GM12878 (cell line): ENCODE results near the gene SPRR5. TPM values are rescaled to one million over a fixed set of nuclear protein-coding genes. Genes with fewer than 3 reads are reported as not detected.
A peak's percentile ranks its signal among the peaks of the same experiment; 100 is the strongest.

Experiments used
- BRCA1 ChIP-seq: IDR thresholded peaks from 2 replicates; pipeline ENCODE4 v1.6.1; 2011; ENCODE audit warnings: low read depth, low read length, improper control_type of control experiment
- CHD2 ChIP-seq: IDR thresholded peaks from 2 replicates; pipeline ENCODE4 v1.6.1; 2011; ENCODE audit warnings: low read depth, low read length, improper control_type of control experiment, borderline replicate concordance
- ELK1 ChIP-seq: IDR thresholded peaks from 2 replicates; pipeline ENCODE4 v1.6.1; 2012; ENCODE audit warnings: low read depth, low read length, improper control_type of control experiment
- GABPA ChIP-seq: IDR thresholded peaks from 2 replicates; pipeline ENCODE4 v1.6.1; 2014; ENCODE audit warnings: antibody characterized with exemption, low read depth, mild to moderate bottlenecking, inconsistent platforms
- IRF3 ChIP-seq: fragments of 450-650 bp; IDR thresholded peaks from 2 replicates; pipeline ENCODE4 v1.6.1; 2014; ENCODE audit warnings: mild to moderate bottlenecking
- KAT2A ChIP-seq: conservative IDR thresholded peaks from 2 replicates; pipeline ENCODE4 v1.6.1; 2011; ENCODE audit warnings: low read depth, low read length; ENCODE audit not compliant: control insufficient read depth
- NFYA ChIP-seq: IDR thresholded peaks from 2 replicates; pipeline ENCODE4 v1.6.1; 2011; ENCODE audit warnings: low read depth, mild to moderate bottlenecking, low read length, improper control_type of control experiment, borderline replicate concordance
- NR2C1 ChIP-seq: fragments of 450-650 bp; IDR thresholded peaks from 2 replicates; pipeline ENCODE4 v1.6.1; 2017; ENCODE audit warnings: antibody characterized with exemption, mild to moderate bottlenecking, moderate library complexity
- POLR2AphosphoS5 ChIP-seq: IDR thresholded peaks from 2 replicates; pipeline ENCODE4 v1.6.1; 2011; ENCODE audit warnings: mild to moderate bottlenecking, low read length, inconsistent platforms
- RELA ChIP-seq: fragments of 450-650 bp; IDR thresholded peaks from 2 replicates; pipeline ENCODE4 v1.8.0; 2014; ENCODE audit warnings: borderline replicate concordance; ENCODE audit not compliant: partially characterized antibody
- SIX5 ChIP-seq: IDR thresholded peaks from 2 replicates; pipeline ENCODE4 v1.6.1; 2011; ENCODE audit warnings: mild to moderate bottlenecking, low read depth, low read length, moderate library complexity; ENCODE audit not compliant: severe bottlenecking
- SKIL ChIP-seq: fragments of 450-650 bp; IDR thresholded peaks from 2 replicates; pipeline ENCODE4 v1.6.1; 2017; ENCODE audit warnings: mild to moderate bottlenecking, low read depth, inconsistent platforms; ENCODE audit not compliant: poor library complexity, severe bottlenecking
- SMAD1 ChIP-seq: fragments of 450-650 bp; IDR thresholded peaks from 2 replicates; pipeline ENCODE4 v1.6.1; 2018; ENCODE audit warnings: mild to moderate bottlenecking, low read depth; ENCODE audit not compliant: partially characterized antibody
- SMAD5 ChIP-seq: IDR thresholded peaks from 2 replicates; pipeline ENCODE4 v1.6.1; 2016; ENCODE audit warnings: antibody characterized with exemption, low read depth
- SP1 ChIP-seq: IDR thresholded peaks from one replicate; pipeline ENCODE4 v1.6.1; 2011; ENCODE audit warnings: low read depth, low read length
- TAF1 ChIP-seq: IDR thresholded peaks from 2 replicates; pipeline ENCODE4 v1.6.1; 2011; ENCODE audit warnings: mild to moderate bottlenecking, low read depth, low read length, borderline replicate concordance
- USF2 ChIP-seq: IDR thresholded peaks from 2 replicates; pipeline ENCODE4 v1.6.1; 2011; ENCODE audit warnings: low read depth, low read length, improper control_type of control experiment, borderline replicate concordance
- ZNF274 ChIP-seq: IDR thresholded peaks from one replicate; pipeline ENCODE4 v1.8.0; 2011; ENCODE audit not compliant: insufficient read length, insufficient read depth
- ZNF384 ChIP-seq: IDR thresholded peaks from 2 replicates; pipeline ENCODE4 v1.6.1; 2012; ENCODE audit warnings: low read depth, mild to moderate bottlenecking, low read length, improper control_type of control experiment, borderline replicate concordance
- ZNF592 ChIP-seq: fragments of 450-650 bp; IDR thresholded peaks from 2 replicates; pipeline ENCODE4 v1.6.1; 2017; ENCODE audit warnings: mild to moderate bottlenecking, moderate library complexity
- polyA plus RNA-seq, 11 experiments: library from polyadenylated mRNA; depleted of rRNA in 4 of 11; unstranded in 6 of 11; stranded (reverse) in 5 of 11; fragments of >200 nt; fragmentation: Nextera tagmentation in 4 of 11; fragmentation: Illumina TruSeq in 1 of 11; extraction: Ambion mirVana in 4 of 11; extraction: Trizol in 1 of 11; gene quantifications; 1 replicate in 1 of 11; 2 replicates in 10 of 11; pipeline versions ENCODE4 v1.2.1 to v1.2.3, GENCODE V29; 2011 to 2016; ENCODE audit warnings: inconsistent platforms in 2 of 11, missing spikeins in 2 of 11, low read depth in 1 of 11
- total RNA-seq, 4 experiments: library from RNA; depleted of rRNA in 3 of 4; stranded (reverse); fragments of >200 nt in 3 of 4; fragmentation: Illumina TruSeq in 1 of 4; extraction: Trizol in 1 of 4; gene quantifications; 2 replicates each; pipeline versions ENCODE4 v1.2.1 to v1.2.3, GENCODE V29; 2013 to 2021

Gene SPRR5
- total and polyA plus RNA-seq, 10 of the 15 experiments (the other 5 are each of a cell fraction or from before 2014, with no cell fraction given), result not detected

GRCh38 chr1:152968248-152968647 lies 21.2 kb downstream of the SPRR5 start (continued):
- TF ChIP-seq ZNF592 (no peak), ZNF384 (no peak), ZNF274 (no peak), RELA (no peak), KAT2A (no peak), USF2 (peak; percentile 52; the same call in 1 of the 2 replicates), BRCA1 (no peak), TAF1 (no peak), GABPA (no peak), NFYA (no peak), CHD2 (no peak), SMAD1 (no peak), ELK1 (no peak), POLR2AphosphoS5 (no peak), SMAD5 (no peak), SP1 (no peak), IRF3 (no peak), SIX5 (no peak), NR2C1 (no peak), SKIL (no peak)
